Right atrium auricular region (tissue), 2 donors: ENCODE data around the gene CERS6. TPM values are rescaled to one million over a fixed set of nuclear protein-coding genes. Genes with fewer than 3 reads are reported as not detected.
A peak's percentile ranks its signal among the peaks of the same experiment; 100 is the strongest.

ENCODE experiments used
- DNase-seq: peaks from one replicate; pipeline ENCODE4 v3.0.0-alpha.2; 2019; ENCODE audit warnings: low spot score
- H3K27ac ChIP-seq, 2 donors: fragments of 200-600 bp; sonication (generic); 1 replicate in 1 of 2; 2 replicates in 1 of 2; pipeline ENCODE4 v1.5.1; 2016 to 2019
- H3K27me3 ChIP-seq, 2 donors: fragments of 200-600 bp; sonication (generic); one replicate each; pipeline versions ENCODE4 v1.5.1 to v1.6.0; 2017 to 2019
- H3K36me3 ChIP-seq: fragments of 200-600 bp; sonication (generic); one replicate; pipeline ENCODE4 v1.5.1; 2016
- H3K4me1 ChIP-seq, 2 donors: fragments of 200-600 bp; sonication (generic); one replicate each; pipeline versions ENCODE4 v1.5.1 to v1.6.0; 2017 to 2019
- H3K4me3 ChIP-seq, 2 donors: fragments of 200-600 bp; sonication (generic); 1 replicate in 1 of 2; 2 replicates in 1 of 2; pipeline ENCODE4 v1.5.1; 2017 to 2019; ENCODE audit warnings: mild to moderate bottlenecking in 1 of 2, moderate library complexity in 1 of 2
- H3K9me3 ChIP-seq, 2 donors: fragments of 200-600 bp; sonication (generic); one replicate each; pipeline ENCODE4 v1.5.1; 2019
- total RNA-seq, 2 donors: library from RNA; depleted of rRNA; stranded (reverse); fragments of >200 nt; gene quantifications; one replicate each; pipeline ENCODE4 v1.1.0, GENCODE V29; 2016
- TF ChIP-seq, protein P1 (sequence below), 2 donors: fragments of 200-600 bp; sonication (generic); IDR thresholded peaks; one replicate each; pipeline ENCODE4 v1.5.1; 2019; ENCODE audit warnings: antibody characterized with exemption in 2 of 2

Gene CERS6
- total RNA-seq, 2 donors from 2014 or later: 59.4 to 74.5 TPM

DNA sequence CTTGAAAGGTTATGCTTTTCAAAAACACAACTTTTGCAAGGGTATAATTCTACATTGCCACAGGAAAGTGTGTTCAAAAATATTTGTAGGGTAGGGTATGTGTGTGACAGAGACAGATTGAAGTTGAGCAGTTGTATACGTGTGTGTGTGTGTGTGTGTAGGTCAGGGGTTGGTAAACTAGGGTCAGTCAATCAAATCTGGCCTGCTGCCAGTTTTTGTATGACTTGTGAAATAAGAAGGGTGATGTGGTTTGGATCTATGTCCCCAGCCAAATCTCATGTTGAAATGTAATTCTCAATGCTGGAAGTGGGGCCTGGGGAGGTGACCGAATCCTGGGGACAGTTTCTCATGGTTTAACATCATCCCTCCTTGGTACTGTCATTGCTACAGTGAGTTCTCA lies 148.2 kb downstream of the CERS6 start:
- peaks cover 0 to 9% of the 10 kb centered on the region in 2 donors for H3K9me3 ChIP-seq
- DNase-seq: no peak
- no peaks in the 10 kb centered on the region for H3K36me3 ChIP-seq
- H3K27me3 ChIP-seq: no peaks in the 10 kb centered on the region
- TF ChIP-seq, protein P1, sequence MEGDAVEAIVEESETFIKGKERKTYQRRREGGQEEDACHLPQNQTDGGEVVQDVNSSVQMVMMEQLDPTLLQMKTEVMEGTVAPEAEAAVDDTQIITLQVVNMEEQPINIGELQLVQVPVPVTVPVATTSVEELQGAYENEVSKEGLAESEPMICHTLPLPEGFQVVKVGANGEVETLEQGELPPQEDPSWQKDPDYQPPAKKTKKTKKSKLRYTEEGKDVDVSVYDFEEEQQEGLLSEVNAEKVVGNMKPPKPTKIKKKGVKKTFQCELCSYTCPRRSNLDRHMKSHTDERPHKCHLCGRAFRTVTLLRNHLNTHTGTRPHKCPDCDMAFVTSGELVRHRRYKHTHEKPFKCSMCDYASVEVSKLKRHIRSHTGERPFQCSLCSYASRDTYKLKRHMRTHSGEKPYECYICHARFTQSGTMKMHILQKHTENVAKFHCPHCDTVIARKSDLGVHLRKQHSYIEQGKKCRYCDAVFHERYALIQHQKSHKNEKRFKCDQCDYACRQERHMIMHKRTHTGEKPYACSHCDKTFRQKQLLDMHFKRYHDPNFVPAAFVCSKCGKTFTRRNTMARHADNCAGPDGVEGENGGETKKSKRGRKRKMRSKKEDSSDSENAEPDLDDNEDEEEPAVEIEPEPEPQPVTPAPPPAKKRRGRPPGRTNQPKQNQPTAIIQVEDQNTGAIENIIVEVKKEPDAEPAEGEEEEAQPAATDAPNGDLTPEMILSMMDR (IDR thresholded peaks at IDR 0.05): no peak
- no peak overlapping the region for H3K4me3 ChIP-seq
- peaks cover 0 to 12% of the 10 kb centered on the region in 2 donors for H3K4me1 ChIP-seq
- no peak overlapping the region for H3K27ac ChIP-seq

DNA sequence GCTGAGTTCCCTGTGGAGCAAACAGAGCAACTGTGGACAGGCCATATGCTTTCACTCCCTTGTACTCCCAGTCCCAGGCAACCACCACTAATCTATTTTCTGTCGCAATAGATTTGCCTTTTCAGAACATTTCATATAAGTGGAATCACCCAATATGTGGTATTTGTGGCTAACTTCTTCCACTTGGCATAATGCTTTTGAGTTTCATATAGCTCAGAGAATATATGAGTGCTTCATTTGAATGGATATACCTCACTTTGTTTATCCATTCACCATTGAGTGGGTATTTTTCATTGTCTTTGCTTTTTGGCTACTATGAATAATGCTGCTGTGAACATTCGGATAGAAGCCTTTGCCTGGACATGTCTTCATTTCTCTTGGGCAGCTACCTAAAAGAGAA lies 151.9 kb downstream of the CERS6 start:
- TF ChIP-seq, protein P1 (IDR thresholded peaks at IDR 0.05): no peak
- Histone ChIP-seq H3K4me3 (no peak overlapping the region), H3K27me3 (no peaks in the 10 kb centered on the region), H3K9me3 (peaks cover 0 to 9% of the 10 kb centered on the region in 2 donors), H3K4me1 (peaks cover 0 to 11% of the 10 kb centered on the region in 2 donors), H3K27ac (no peak overlapping the region), H3K36me3 (no peaks in the 10 kb centered on the region)
- no peak for DNase-seq

DNA sequence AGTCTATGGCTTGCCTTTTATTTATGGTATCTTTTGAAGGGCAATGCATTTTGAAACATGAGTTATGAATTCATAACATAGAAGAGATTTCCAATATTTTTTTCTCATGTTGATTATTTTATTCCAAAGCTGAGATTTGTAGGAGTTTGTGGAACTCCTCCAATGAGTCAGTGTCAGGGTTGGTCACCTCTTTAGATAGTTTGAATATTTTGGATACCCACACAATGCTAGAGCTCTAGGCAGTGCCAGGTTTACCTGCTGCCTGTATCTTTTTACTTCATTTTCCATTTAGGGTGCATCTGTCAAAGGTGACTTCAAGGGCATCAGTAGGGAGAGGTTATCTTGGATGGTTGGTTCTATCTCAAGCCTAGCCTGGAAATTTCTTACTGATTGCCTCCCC lies 152.7 kb downstream of the CERS6 start:
- peaks cover 0 to 9% of the 10 kb centered on the region in 2 donors for H3K9me3 ChIP-seq
- H3K4me3 ChIP-seq: no peak overlapping the region
- H3K27me3 ChIP-seq: no peaks in the 10 kb centered on the region
- TF ChIP-seq, protein P1 (IDR thresholded peaks at IDR 0.05): no peak
- no peak overlapping the region for H3K27ac ChIP-seq
- DNase-seq: no peak
- H3K36me3 ChIP-seq: no peaks in the 10 kb centered on the region
- H3K4me1 ChIP-seq: peaks cover 0 to 11% of the 10 kb centered on the region in 2 donors

DNA sequence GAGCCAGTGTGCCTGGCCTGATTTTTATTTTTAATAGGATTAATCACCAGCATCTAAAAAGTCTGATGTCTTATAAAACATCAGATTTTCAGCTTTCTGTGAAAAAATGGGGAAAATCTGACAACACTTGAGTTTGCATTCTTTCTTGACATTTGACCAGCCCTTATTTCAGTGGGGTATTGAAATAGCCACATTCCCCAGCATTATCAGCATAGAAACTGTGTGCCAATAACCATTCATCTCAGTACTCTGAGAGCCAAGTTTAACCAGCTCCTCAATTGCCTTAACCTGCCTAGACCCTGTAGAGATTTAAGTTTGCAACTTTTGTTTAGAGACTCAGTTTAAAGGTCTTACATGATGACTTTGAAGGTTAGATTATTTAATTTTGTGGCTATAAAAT lies 155.0 kb downstream of the CERS6 start:
- H3K27ac ChIP-seq: no peak overlapping the region
- TF ChIP-seq, protein P1 (IDR thresholded peaks at IDR 0.05): no peak
- no peak overlapping the region for H3K4me3 ChIP-seq
- no peaks in the 10 kb centered on the region for H3K36me3 ChIP-seq
- H3K4me1 ChIP-seq: peaks cover 0 to 11% of the 10 kb centered on the region in 2 donors
- no peak for DNase-seq
- no peaks in the 10 kb centered on the region for H3K9me3 ChIP-seq
- no peaks in the 10 kb centered on the region for H3K27me3 ChIP-seq

DNA sequence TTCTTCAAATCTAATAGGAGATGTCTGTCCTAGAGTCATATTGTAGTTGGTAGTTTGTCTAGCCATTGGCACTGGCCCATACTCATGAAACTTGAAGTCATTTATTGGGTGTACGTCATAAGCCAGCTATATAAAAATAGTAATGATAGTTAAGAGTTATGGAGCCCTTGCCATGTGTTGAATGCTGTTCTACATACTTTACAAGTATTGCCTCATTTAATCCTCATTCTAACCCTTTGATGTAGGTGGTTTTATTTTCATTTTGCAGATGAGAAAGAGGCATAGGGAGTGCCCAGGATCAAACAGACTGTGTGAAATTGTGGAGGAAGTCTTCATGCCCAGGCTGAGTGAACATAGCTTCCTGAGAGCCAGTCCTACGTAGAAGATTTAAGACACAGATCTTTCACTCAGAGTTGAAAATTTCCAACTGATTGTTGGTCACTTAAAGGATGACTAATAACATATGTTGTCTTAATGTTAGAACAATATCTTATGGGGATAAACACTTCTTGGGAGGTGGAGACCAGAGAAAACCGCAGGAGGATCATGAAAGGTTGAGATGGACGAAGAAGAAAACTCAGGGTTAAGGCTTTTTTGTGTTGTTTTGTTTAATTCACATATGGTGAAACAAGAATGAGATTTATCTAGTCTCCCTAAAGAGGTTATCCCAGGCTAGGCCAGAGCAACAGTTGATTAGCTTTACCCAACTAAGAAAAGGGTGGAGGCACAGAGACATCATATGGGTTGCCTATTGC lies 156.0 kb downstream of the CERS6 start:
- Histone ChIP-seq H3K9me3 (no peaks in the 10 kb centered on the region), H3K27me3 (no peaks in the 10 kb centered on the region)
- TF ChIP-seq, protein P1 (IDR thresholded peaks at IDR 0.05): no peak

More for the DNA sequence above, 156.0 kb downstream of the CERS6 start:
- Histone ChIP-seq H3K27ac (peak overlapping the region in 1 of 2 donors; percentile 14), H3K36me3 (no peaks in the 10 kb centered on the region), H3K4me1 (peaks cover 0 to 11% of the 10 kb centered on the region in 2 donors), H3K4me3 (no peak overlapping the region)
- DNase-seq: no peak
